Peyer's patch (tissue), 4 donors: Measurements from ENCODE around the gene CHSY1. TPM values are rescaled to one million over a fixed set of nuclear protein-coding genes. Genes with fewer than 3 reads are reported as not detected.

ENCODE experiments used
- DNase-seq, 3 donors: peaks; one replicate each; pipeline ENCODE4 v3.0.0-alpha.2; 2017 to 2019
- H3K27ac ChIP-seq, 4 donors: fragments of 200-600 bp; sonication (generic); one replicate each; pipeline ENCODE4 v1.5.1; 2016 to 2019
- H3K27me3 ChIP-seq, 2 donors: fragments of 200-600 bp; sonication (generic); one replicate each; pipeline ENCODE4 v1.5.1; 2019
- H3K36me3 ChIP-seq, 3 donors: fragments of 200-600 bp; sonication (generic); one replicate each; pipeline ENCODE4 v1.5.1; 2016 to 2019
- H3K4me1 ChIP-seq, 4 donors: fragments of 200-600 bp; sonication (generic); one replicate each; pipeline ENCODE4 v1.5.1; 2016 to 2019
- H3K4me3 ChIP-seq, 4 donors: fragments of 200-600 bp; sonication (generic); 1 replicate in 3 of 4; 2 replicates in 1 of 4; pipeline ENCODE4 v1.5.1; 2016 to 2019; ENCODE audit warnings: mild to moderate bottlenecking in 1 of 4
- H3K9me3 ChIP-seq, 4 donors: fragments of 200-600 bp; sonication (generic); one replicate each; pipeline ENCODE4 v1.5.1; 2016 to 2019; ENCODE audit warnings: mild to moderate bottlenecking in 1 of 4
- CTCF ChIP-seq, 6 experiments: fragments of 450-650 bp in 4 of 6; fragments of 200-600 bp in 2 of 6; sonication (generic) in 1 of 6; IDR thresholded peaks; one replicate each; pipeline ENCODE4 v1.5.1; 2017 to 2019; ENCODE audit warnings: antibody characterized with exemption in 6 of 6, mild to moderate bottlenecking in 3 of 6, moderate library complexity in 1 of 6
- POLR2A ChIP-seq, 2 donors: fragments of 450-650 bp; IDR thresholded peaks; one replicate each; pipeline ENCODE4 v1.5.1; 2017; ENCODE audit warnings: antibody characterized with exemption in 2 of 2, mild to moderate bottlenecking in 2 of 2, moderate library complexity in 2 of 2
- total RNA-seq, 4 donors: library from RNA; depleted of rRNA; stranded (reverse); fragments of >200 nt; gene quantifications; one replicate each; pipeline ENCODE4 v1.1.0, GENCODE V29; 2016

CHSY1 gene
- total RNA-seq, 4 donors from 2014 or later, result 8.1 to 31.4 (median 9.3) TPM

GRCh38 chr15:101150723-101151040 lies 101.2 kb downstream of the CHSY1 start:
- H3K4me1 ChIP-seq, result peaks cover 0 to 6% (median 0%) of the 10 kb centered on the region in 4 donors
- no peaks in the 10 kb centered on the region for H3K27me3 ChIP-seq
- no peak overlapping the region for H3K4me3 ChIP-seq
- no peaks in the 10 kb centered on the region for H3K36me3 ChIP-seq
- no peak for DNase-seq
- H3K27ac ChIP-seq, result no peak overlapping the region
- TF ChIP-seq CTCF (IDR thresholded peaks at IDR 0.05), result no peak
- TF ChIP-seq POLR2A (IDR thresholded peaks at IDR 0.05), result no peak
- H3K9me3 ChIP-seq, result no peaks in the 10 kb centered on the region

GRCh38 chr15:101149864-101150722 lies 101.8 kb downstream of the CHSY1 start:
- Histone ChIP-seq H3K4me3 (no peak overlapping the region), H3K4me1 (peaks cover 0 to 6% (median 0%) of the 10 kb centered on the region in 4 donors), H3K27me3 (no peaks in the 10 kb centered on the region), H3K36me3 (no peaks in the 10 kb centered on the region), H3K9me3 (no peaks in the 10 kb centered on the region), H3K27ac (no peak overlapping the region)
- no peak for TF ChIP-seq CTCF (IDR thresholded peaks at IDR 0.05)
- TF ChIP-seq POLR2A (IDR thresholded peaks at IDR 0.05), result no peak
- DNase-seq, result no peak

GRCh38 chr15:101148881-101149664 lies 102.8 kb downstream of the CHSY1 start:
- TF ChIP-seq CTCF (IDR thresholded peaks at IDR 0.05), result no peak
- no peak for TF ChIP-seq POLR2A (IDR thresholded peaks at IDR 0.05)
- Histone ChIP-seq H3K4me3 (no peak overlapping the region), H3K9me3 (no peaks in the 10 kb centered on the region), H3K36me3 (no peaks in the 10 kb centered on the region), H3K27me3 (no peaks in the 10 kb centered on the region), H3K27ac (no peak overlapping the region), H3K4me1 (peaks cover 0 to 6% (median 0%) of the 10 kb centered on the region in 4 donors)
- DNase-seq, result no peak

GRCh38 chr15:101148166-101148880 lies 103.5 kb downstream of the CHSY1 start:
- peaks cover 0 to 6% (median 0%) of the 10 kb centered on the region in 4 donors for H3K4me1 ChIP-seq
- no peak for TF ChIP-seq CTCF (IDR thresholded peaks at IDR 0.05)
- no peak for TF ChIP-seq POLR2A (IDR thresholded peaks at IDR 0.05)
- H3K27ac ChIP-seq, result no peak overlapping the region
- no peak overlapping the region for H3K4me3 ChIP-seq
- H3K27me3 ChIP-seq, result no peaks in the 10 kb centered on the region
- no peaks in the 10 kb centered on the region for H3K36me3 ChIP-seq
- no peaks in the 10 kb centered on the region for H3K9me3 ChIP-seq
- no peak for DNase-seq

GRCh38 chr15:101147181-101147580 lies 104.7 kb downstream of the CHSY1 start:
- DNase-seq, result no peak
- peaks cover 0 to 6% (median 0%) of the 10 kb centered on the region in 4 donors for H3K4me1 ChIP-seq
- no peaks in the 10 kb centered on the region for H3K9me3 ChIP-seq
- H3K27ac ChIP-seq, result no peak overlapping the region
- H3K36me3 ChIP-seq, result no peaks in the 10 kb centered on the region
- TF ChIP-seq CTCF (IDR thresholded peaks at IDR 0.05), result no peak
- TF ChIP-seq POLR2A (IDR thresholded peaks at IDR 0.05), result no peak
- H3K27me3 ChIP-seq, result no peaks in the 10 kb centered on the region
- no peak overlapping the region for H3K4me3 ChIP-seq
